SU-DHL-6 (cell line): ENCODE measurements around the gene TSPAN31.

ENCODE experiments used
- H2AFZ ChIP-seq: fragments of 200-600 bp; sonication (generic); 2 replicates; pipeline ENCODE4 v1.6.1; 2014; ENCODE audit warnings: low read depth, mild to moderate bottlenecking, moderate library complexity, mixed read lengths, antibody characterized with exemption, low read length; ENCODE audit not compliant: severe bottlenecking
- H3F3A ChIP-seq: fragments of 200-600 bp; shearing (Covaris generic); 2 replicates; pipeline ENCODE4 v1.6.0; 2016; ENCODE audit warnings: antibody characterized with exemption, mild to moderate bottlenecking; ENCODE audit not compliant: insufficient read depth
- H3K27ac ChIP-seq: fragments of 200-600 bp; sonication (generic); 2 replicates; pipeline ENCODE4 v1.5.1; 2016; ENCODE audit warnings: low read depth, mild to moderate bottlenecking, low read length, moderate library complexity, mixed read lengths
- H3K27me3 ChIP-seq: fragments of 200-600 bp; sonication (generic), shearing (Covaris generic); 2 replicates; pipeline ENCODE4 v1.6.0; 2014; ENCODE audit warnings: mild to moderate bottlenecking, low read length
- H3K36me3 ChIP-seq: fragments of 200-600 bp; sonication (generic); 2 replicates; pipeline ENCODE4 v1.6.1; 2014; ENCODE audit warnings: mild to moderate bottlenecking, low read length, mixed read lengths
- H3K4me2 ChIP-seq: fragments of 300-600, 200-600 bp; shearing (Covaris generic), sonication (generic); 2 replicates; pipeline ENCODE4 v1.6.0; 2014; ENCODE audit warnings: low read length, low read depth, mild to moderate bottlenecking; ENCODE audit not compliant: poor library complexity, severe bottlenecking
- H3K4me3 ChIP-seq: fragments of 200-600 bp; sonication (generic); 2 replicates; pipeline ENCODE4 v1.5.1; 2014; ENCODE audit warnings: antibody characterized with exemption, low read length, mild to moderate bottlenecking, mixed read lengths; ENCODE audit not compliant: insufficient read depth, poor library complexity, severe bottlenecking
- H3K79me2 ChIP-seq: fragments of 200-600 bp; sonication (generic); 2 replicates; pipeline ENCODE4 v1.6.1; 2014; ENCODE audit warnings: mild to moderate bottlenecking, low read length, moderate library complexity; ENCODE audit not compliant: insufficient read depth
- H3K9ac ChIP-seq: fragments of 200-600 bp; sonication (generic); 2 replicates; pipeline ENCODE4 v1.7.0; 2014; ENCODE audit warnings: mild to moderate bottlenecking, low read length
- H3K9me2 ChIP-seq: fragments of 200-600 bp; sonication (generic); replicated peaks from 2 replicates; pipeline ENCODE4 v1.6.1; 2014; ENCODE audit warnings: low read length; ENCODE audit not compliant: insufficient read depth
- H3K9me3 ChIP-seq: fragments of 200-600 bp; sonication (generic); 2 replicates; pipeline ENCODE4 v1.6.1; 2014; ENCODE audit warnings: low read length, mixed read lengths; ENCODE audit not compliant: insufficient read depth
- H4K20me1 ChIP-seq: fragments of 200-600 bp; sonication (generic); 2 replicates; pipeline ENCODE4 v1.6.1; 2014; ENCODE audit warnings: low read depth, mild to moderate bottlenecking, antibody characterized with exemption, low read length, moderate library complexity, mixed read lengths
- EZH2phosphoT487 ChIP-seq: fragments of 200-600 bp; sonication (generic), shearing (Covaris generic); conservative IDR thresholded peaks from 2 replicates; pipeline ENCODE4 v1.6.1; 2018; ENCODE audit warnings: mild to moderate bottlenecking, antibody characterized with exemption, low read length, moderate library complexity, mixed read lengths
- TF ChIP-seq, protein P1 (sequence below): fragments of 200-600 bp; sonication (generic); IDR thresholded peaks from one replicate; pipeline ENCODE4 v1.5.1; 2017; ENCODE audit warnings: antibody characterized with exemption, mild to moderate bottlenecking, low read length, moderate library complexity; ENCODE audit not compliant: insufficient read depth, poor library complexity, severe bottlenecking

The TSPAN31 gene

DNA sequence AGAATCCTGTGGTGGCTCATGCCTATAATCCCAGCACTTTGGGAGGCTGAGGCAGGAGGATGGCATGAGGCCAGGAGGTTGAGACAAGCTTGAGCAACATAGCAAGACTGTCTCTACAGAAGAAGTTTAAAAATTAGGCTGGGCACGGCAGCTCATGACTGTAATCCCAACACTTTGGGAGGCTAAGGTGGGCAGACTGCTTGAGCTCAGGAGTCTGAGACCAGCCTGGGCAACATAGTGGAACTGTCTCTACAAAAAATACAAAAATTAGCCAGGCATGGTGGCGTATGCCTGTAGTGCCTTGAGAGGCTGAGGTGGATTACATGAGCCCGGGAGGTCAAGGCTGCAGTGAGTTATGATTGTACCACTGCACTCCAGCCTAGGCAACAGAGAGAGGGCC, 23.0 kb downstream of the TSPAN31 start:
- H3F3A ChIP-seq: no peaks in the 10 kb centered on the region
- H3K9me2 ChIP-seq: no peaks in the 10 kb centered on the region
- no peaks in the 10 kb centered on the region for H3K79me2 ChIP-seq
- TF ChIP-seq, protein P1, sequence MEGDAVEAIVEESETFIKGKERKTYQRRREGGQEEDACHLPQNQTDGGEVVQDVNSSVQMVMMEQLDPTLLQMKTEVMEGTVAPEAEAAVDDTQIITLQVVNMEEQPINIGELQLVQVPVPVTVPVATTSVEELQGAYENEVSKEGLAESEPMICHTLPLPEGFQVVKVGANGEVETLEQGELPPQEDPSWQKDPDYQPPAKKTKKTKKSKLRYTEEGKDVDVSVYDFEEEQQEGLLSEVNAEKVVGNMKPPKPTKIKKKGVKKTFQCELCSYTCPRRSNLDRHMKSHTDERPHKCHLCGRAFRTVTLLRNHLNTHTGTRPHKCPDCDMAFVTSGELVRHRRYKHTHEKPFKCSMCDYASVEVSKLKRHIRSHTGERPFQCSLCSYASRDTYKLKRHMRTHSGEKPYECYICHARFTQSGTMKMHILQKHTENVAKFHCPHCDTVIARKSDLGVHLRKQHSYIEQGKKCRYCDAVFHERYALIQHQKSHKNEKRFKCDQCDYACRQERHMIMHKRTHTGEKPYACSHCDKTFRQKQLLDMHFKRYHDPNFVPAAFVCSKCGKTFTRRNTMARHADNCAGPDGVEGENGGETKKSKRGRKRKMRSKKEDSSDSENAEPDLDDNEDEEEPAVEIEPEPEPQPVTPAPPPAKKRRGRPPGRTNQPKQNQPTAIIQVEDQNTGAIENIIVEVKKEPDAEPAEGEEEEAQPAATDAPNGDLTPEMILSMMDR: no peak
- no peak for TF ChIP-seq EZH2phosphoT487
- no peak overlapping the region for H3K4me2 ChIP-seq
- H2AFZ ChIP-seq: no peak overlapping the region
- H3K36me3 ChIP-seq: no peaks in the 10 kb centered on the region
- no peak overlapping the region for H3K4me3 ChIP-seq
- no peaks in the 10 kb centered on the region for H3K9me3 ChIP-seq
- no peak overlapping the region for H3K27ac ChIP-seq
- no peaks in the 10 kb centered on the region for H4K20me1 ChIP-seq
- H3K27me3 ChIP-seq: no peaks in the 10 kb centered on the region
- no peak overlapping the region for H3K9ac ChIP-seq

DNA sequence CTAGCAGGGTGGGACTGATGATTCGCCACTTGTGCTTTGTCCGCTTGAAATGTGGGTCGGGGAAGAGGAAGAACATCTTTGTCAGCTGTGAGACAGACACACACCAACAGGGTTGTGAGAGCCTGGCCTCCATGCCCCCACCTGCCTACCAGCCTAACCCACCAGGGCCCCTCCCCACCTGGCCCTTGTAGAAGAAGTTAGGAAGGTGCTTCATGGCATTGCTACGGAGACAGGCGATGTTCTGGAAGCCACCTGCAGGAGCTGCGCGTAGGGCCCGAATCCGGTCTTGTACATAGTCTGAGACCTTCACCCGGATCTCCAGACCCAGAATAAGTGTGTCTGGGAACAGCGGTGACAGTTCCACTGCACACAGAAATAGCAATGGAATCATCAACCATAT, 24.8 kb downstream of the TSPAN31 start:
- no peaks in the 10 kb centered on the region for H3K9me2 ChIP-seq

DNA sequence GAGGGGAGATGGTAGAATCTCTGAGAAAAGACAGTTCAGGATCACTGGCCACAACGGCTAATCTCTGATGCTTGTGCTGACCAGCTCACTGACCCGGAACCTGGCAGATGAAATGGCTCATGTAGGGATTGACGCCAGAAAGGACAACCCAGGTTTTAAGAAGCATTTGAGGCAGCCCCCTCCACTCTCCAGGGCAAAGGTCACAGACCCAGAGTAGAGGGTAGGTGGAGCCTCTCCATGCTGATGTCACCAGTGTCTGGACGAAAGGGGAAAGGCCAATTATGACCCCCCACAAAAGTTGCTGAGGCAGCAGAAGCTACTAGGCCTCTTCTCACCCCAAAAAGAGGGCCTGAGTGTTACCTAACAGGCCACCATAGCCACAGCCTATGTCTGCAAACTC, 25.9 kb downstream of the TSPAN31 start:
- TF ChIP-seq, protein P1: no peak
- no peak for TF ChIP-seq EZH2phosphoT487
- Histone ChIP-seq H3K9me2 (no peaks in the 10 kb centered on the region), H3K4me3 (peak overlapping the region; percentile 84), H3K4me2 (peak overlapping the region; percentile 97), H3K9ac (peak overlapping the region; percentile 70), H3K36me3 (no peaks in the 10 kb centered on the region), H2AFZ (no peak overlapping the region), H4K20me1 (no peaks in the 10 kb centered on the region), H3K27me3 (no peaks in the 10 kb centered on the region), H3K79me2 (no peaks in the 10 kb centered on the region), H3K9me3 (no peaks in the 10 kb centered on the region), H3F3A (0 out of 2 replicates have a peak, but pooled peaks cover 5% of the 10 kb centered on the region), H3K27ac (no peak overlapping the region)

More for the DNA sequence above, 24.8 kb downstream of the TSPAN31 start:
- Histone ChIP-seq H3K4me3 (no peak overlapping the region), H3K27me3 (no peaks in the 10 kb centered on the region), H3K4me2 (no peak overlapping the region), H3F3A (0 out of 2 replicates have a peak, but pooled peaks cover 5% of the 10 kb centered on the region), H3K27ac (no peak overlapping the region), H3K36me3 (no peaks in the 10 kb centered on the region), H3K9ac (no peak overlapping the region), H3K9me3 (no peaks in the 10 kb centered on the region), H3K79me2 (no peaks in the 10 kb centered on the region), H2AFZ (no peak overlapping the region), H4K20me1 (no peaks in the 10 kb centered on the region)
- no peak for TF ChIP-seq EZH2phosphoT487
- TF ChIP-seq, protein P1: no peak
